Ovary (tissue), 9 donors: ENCODE measurements around the gene DAPK1. TPM values are rescaled to one million over a fixed set of nuclear protein-coding genes. Genes with fewer than 3 reads are reported as not detected.

Source experiments
- DNase-seq, 5 donors: peaks; one replicate each; pipeline ENCODE4 v3.0.0-alpha.2; 2019 to 2020
- H3K27ac ChIP-seq, 2 donors: fragments of 200-600 bp; one replicate each; pipeline versions ENCODE4 v1.5.1 to v1.8.0; 2019 to 2022
- H3K27me3 ChIP-seq: fragments of 200-600 bp; one replicate; pipeline ENCODE4 v1.8.0; 2022
- H3K36me3 ChIP-seq: fragments of 200-600 bp; sonication (generic); one replicate; pipeline ENCODE4 v1.5.1; 2019
- H3K4me1 ChIP-seq: one replicate; pipeline ENCODE4 v1.8.1; 2013; ENCODE audit warnings: mild to moderate bottlenecking, moderate library complexity; ENCODE audit not compliant: insufficient read depth
- H3K4me3 ChIP-seq: fragments of 200-600 bp; sonication (generic); one replicate; pipeline ENCODE4 v1.5.1; 2017
- H3K9me3 ChIP-seq, 2 donors: fragments of 200-600 bp in 1 of 2; sonication (generic) in 1 of 2; one replicate each; pipeline versions ENCODE4 v1.5.1 to v1.8.1; 2013 to 2019; ENCODE audit warnings: mild to moderate bottlenecking in 1 of 2, moderate library complexity in 1 of 2
- CTCF ChIP-seq, 3 donors: fragments of 450-650 bp in 2 of 3; fragments of 200-600 bp in 1 of 3; IDR thresholded peaks; one replicate each; pipeline versions ENCODE4 v1.5.1 to v1.8.0; 2016 to 2022; ENCODE audit warnings: antibody characterized with exemption in 3 of 3, mild to moderate bottlenecking in 1 of 3
- EP300 ChIP-seq: sonication (generic); formaldehyde crosslinking; IDR thresholded peaks from one replicate; pipeline ENCODE4 v1.6.1; 2017; ENCODE audit warnings: antibody characterized with exemption
- POLR2A ChIP-seq: fragments of 450-650 bp; IDR thresholded peaks from one replicate; pipeline ENCODE4 v1.6.1; 2017; ENCODE audit warnings: antibody characterized with exemption, mild to moderate bottlenecking, moderate library complexity
- WGBS, 3 donors: extraction: QIAGEN DNeasy Blood & Tissue Kit in 1 of 3; methylation state at CpG; one replicate each; pipeline versions ENCODE4 v1.1.5 to v1.1.7; 2013 to 2017; 5-methylcytosine and 5-hydroxymethylcytosine counted together
- intact Hi-C, 4 donors: fragments of 100-400 bp; cut with DNase I; formaldehyde crosslinking; loops; one replicate each; pipeline versions ENCODE4 v1.11.0 to v1.15.1; 2022 to 2023
- polyA plus RNA-seq, 2 donors: library from polyadenylated mRNA; stranded (reverse); fragments of 200-250 nt in 1 of 2; fragments of 350-450 nt in 1 of 2; fragmentation: Illumina TruSeq in 1 of 2; extraction: RNeasy Lipid Tissue Mini Kit (QIAGEN cat#74804) in 1 of 2; gene quantifications; one replicate each; pipeline ENCODE4 v1.2.3, GENCODE V29; 2013 to 2014
- total RNA-seq, 7 donors: library from RNA; depleted of rRNA in 2 of 7; stranded (reverse); fragments of >200 nt in 2 of 7; fragmentation: NEBNext Ultra II Directional in 3 of 7; extraction: Animal tissue kit (Norgen Biotek cat#: 25700) in 3 of 7; gene quantifications; one replicate each; pipeline versions ENCODE4 v1.1.0 to v1.2.4, GENCODE V29; 2016 to 2023
- donor health status: DM: no; HTN: no; CAD: no; lungs with moderate emphysema.
- donor health status: DM: no; HTN: no; CAD: no.
- donor health status: Bipolar disorder and iron deficiency.
- donor health status: DM: yes; HTN: yes; CAD: no.
- donor health status: DM: no; HTN: no; CAD: no.
- donor health status: DM: yes; HTN: yes; CAD: no.

Gene DAPK1
- total and polyA plus RNA-seq, 9 donors = 39.3 to 133 (median 89.6) TPM

GRCh38 chr9:87581513-87581912 is 83.8 kb downstream of the DAPK1 start:
- TF ChIP-seq POLR2A (no peak), EP300 (peak; percentile 23), CTCF (IDR thresholded peaks at IDR 0.05) (no peak)
- no peaks in the 10 kb centered on the region for H3K36me3 ChIP-seq
- H3K9me3 ChIP-seq = no peaks in the 10 kb centered on the region
- peak in 1 of 5 donors; percentile 30 for DNase-seq
- WGBS, 3 donors = 3 to 5% (median 4%) methylated on average over 3 of the region's 3 CpGs
- intact Hi-C loops = no loop called here
- H3K27ac ChIP-seq = peak overlapping the region in 1 of 2 donors; percentile 12
- peaks cover 38% of the 10 kb centered on the region for H3K4me1 ChIP-seq
- no peak overlapping the region for H3K4me3 ChIP-seq
- no peaks in the 10 kb centered on the region for H3K27me3 ChIP-seq

- Histone ChIP-seq H3K36me3 (no peaks in the 10 kb centered on the region), H3K4me3 (no peak overlapping the region), H3K4me1 (peaks cover 35% of the 10 kb centered on the region), H3K27ac (peak overlapping the region in 1 of 2 donors; percentile 12), H3K9me3 (no peaks in the 10 kb centered on the region), H3K27me3 (no peaks in the 10 kb centered on the region)
- DNase-seq = no peak
- intact Hi-C loops = no loop called here
- TF ChIP-seq POLR2A = no peak
- TF ChIP-seq CTCF (IDR thresholded peaks at IDR 0.05) = no peak
- TF ChIP-seq EP300 = no peak
- WGBS, 3 donors = 74 to 77% (median 76%) methylated on average over 10 of the region's 10 CpGs
Observed at GRCh38 chr9:87581949-87582637, 84.4 kb downstream of the DAPK1 start.

GRCh38 chr9:87584326-87584725 is 86.7 kb downstream of the DAPK1 start:
- no peaks in the 10 kb centered on the region for H3K36me3 ChIP-seq
- no peak overlapping the region for H3K4me3 ChIP-seq
- no peak overlapping the region for H3K27ac ChIP-seq
- H3K4me1 ChIP-seq = peaks cover 20% of the 10 kb centered on the region
- DNase-seq = no peak
- intact Hi-C loops = no loop called here
- H3K27me3 ChIP-seq = no peaks in the 10 kb centered on the region
- no peaks in the 10 kb centered on the region for H3K9me3 ChIP-seq
- TF ChIP-seq EP300 (no peak), POLR2A (no peak), CTCF (IDR thresholded peaks at IDR 0.05) (no peak)

- Histone ChIP-seq H3K27ac (no peak overlapping the region), H3K4me3 (no peak overlapping the region), H3K9me3 (no peaks in the 10 kb centered on the region), H3K4me1 (peaks cover 20% of the 10 kb centered on the region), H3K27me3 (no peaks in the 10 kb centered on the region), H3K36me3 (no peaks in the 10 kb centered on the region)
- intact Hi-C loops = no loop called here
- DNase-seq = no peak
- TF ChIP-seq EP300 (no peak), CTCF (IDR thresholded peaks at IDR 0.05) (no peak), POLR2A (no peak)
- WGBS, 3 donors = 30 to 52% (median 39%) methylated on average over 5 of the region's 5 CpGs
Observed at GRCh38 chr9:87585123-87585855, 87.6 kb downstream of the DAPK1 start.
